HEK293T (cell line): Measurements from ENCODE around the gene PPP2CA.

Source experiments
- CTCF ChIA-PET: fragments of 350-600 bp; formaldehyde crosslinking; extraction: SDS; loops from one replicate; lab custom pipeline; 2021; ENCODE audit warnings: antibody characterized with exemption, inconsistent platforms; lab: Yijun Ruan, JAX
- POLR2A ChIA-PET: fragments of 350-600 bp; formaldehyde crosslinking; extraction: SDS; loops from one replicate; lab custom pipeline; 2020; ENCODE audit warnings: antibody characterized with exemption, inconsistent platforms; lab: Yijun Ruan, JAX
- DNase-seq: peaks from one replicate; pipeline ENCODE4 v3.0.0; 2012; ENCODE audit warnings: mixed read lengths; ENCODE audit errors: extremely low spot score
- ARNT ChIP-seq: fragments of 450-650 bp; IDR thresholded peaks from 2 replicates; pipeline ENCODE4 v1.6.1; 2017; ENCODE audit warnings: mild to moderate bottlenecking
- BHLHE40 ChIP-seq: fragments of 450-650 bp; IDR thresholded peaks from 2 replicates; pipeline ENCODE4 v1.6.1; 2016; ENCODE audit warnings: mild to moderate bottlenecking, moderate library complexity, borderline replicate concordance
- CTBP1 ChIP-seq: fragments of 450-650 bp; IDR thresholded peaks from 2 replicates; pipeline ENCODE4 v1.6.1; 2016; ENCODE audit warnings: borderline replicate concordance
- ELF4 ChIP-seq: fragments of 450-650 bp; IDR thresholded peaks from 2 replicates; pipeline ENCODE4 v1.6.1; 2017; ENCODE audit warnings: antibody characterized with exemption
- FOXA1 ChIP-seq: fragments of 450-650 bp; IDR thresholded peaks from 2 replicates; pipeline ENCODE4 v1.6.1; 2016; ENCODE audit warnings: mild to moderate bottlenecking
- FOXK2 ChIP-seq: fragments of 450-650 bp; IDR thresholded peaks from 2 replicates; pipeline ENCODE4 v1.6.1; 2016; ENCODE audit warnings: mild to moderate bottlenecking
- FOXM1 ChIP-seq: fragments of 450-650 bp; IDR thresholded peaks from 2 replicates; pipeline ENCODE4 v1.6.1; 2017; ENCODE audit warnings: mild to moderate bottlenecking, borderline replicate concordance
- HDGF ChIP-seq: fragments of 450-650 bp; IDR thresholded peaks from 2 replicates; pipeline ENCODE4 v1.6.1; 2017; ENCODE audit warnings: antibody characterized with exemption, borderline replicate concordance
- L3MBTL2 ChIP-seq: fragments of 450-650 bp; conservative IDR thresholded peaks from 2 replicates; pipeline ENCODE4 v1.6.1; 2016; ENCODE audit warnings: mild to moderate bottlenecking
- LEF1 ChIP-seq: fragments of 450-650 bp; IDR thresholded peaks from 2 replicates; pipeline ENCODE4 v1.6.1; 2017; ENCODE audit warnings: mild to moderate bottlenecking, borderline replicate concordance
- NFRKB ChIP-seq: fragments of 450-650 bp; IDR thresholded peaks from 2 replicates; pipeline ENCODE4 v1.6.1; 2016; ENCODE audit warnings: mild to moderate bottlenecking, moderate library complexity
- SP1 ChIP-seq: fragments of 450-650 bp; IDR thresholded peaks from 2 replicates; pipeline ENCODE4 v1.6.1; 2017
- SUZ12 ChIP-seq: fragments of 450-650 bp; IDR thresholded peaks from 2 replicates; pipeline ENCODE4 v1.6.1; 2016; ENCODE audit warnings: mild to moderate bottlenecking
- TARDBP ChIP-seq: fragments of 450-650 bp; IDR thresholded peaks from 2 replicates; pipeline ENCODE4 v1.6.1; 2016
- ZNF384 ChIP-seq: fragments of 450-650 bp; IDR thresholded peaks from 2 replicates; pipeline ENCODE4 v1.6.1; 2016
- TF ChIP-seq, protein P1 (sequence below): fragments of 450-650 bp; IDR thresholded peaks from 2 replicates; pipeline ENCODE4 v1.6.1; 2016

Gene PPP2CA

DNA sequence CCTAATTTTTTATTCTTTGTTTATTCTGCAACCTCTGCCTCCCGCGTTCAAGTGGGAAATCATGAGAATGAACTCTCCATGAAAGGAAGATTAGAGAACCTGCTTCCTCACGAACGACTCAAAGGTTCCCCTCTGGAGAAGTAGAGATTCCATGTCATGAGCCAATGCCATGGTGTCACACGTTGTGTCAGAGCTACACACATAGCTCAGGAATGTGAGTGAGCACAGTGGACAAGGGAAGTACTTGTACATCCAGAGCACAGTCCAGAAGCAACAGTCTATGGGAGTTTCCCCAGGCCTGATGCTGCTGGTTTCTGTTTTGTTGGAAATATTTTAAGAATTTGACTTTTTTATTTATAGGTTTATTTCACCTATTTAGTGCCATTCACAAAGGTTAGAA, 26.8 kb upstream of the PPP2CA start:
- DNase-seq, result no peak
- ChIA-PET POLR2A (interaction anchor here (0.9 to 1.3 kb wide), 2 partner anchors 26 to 27 kb away, joined by 3 to 4 read pairs; partner anchors contain the start of gene PPP2CA), CTCF (no interaction called here)
- TF ChIP-seq ZNF384 (no peak), FOXK2 (no peak), BHLHE40 (no peak), LEF1 (no peak), SUZ12 (no peak), NFRKB (no peak)

DNA sequence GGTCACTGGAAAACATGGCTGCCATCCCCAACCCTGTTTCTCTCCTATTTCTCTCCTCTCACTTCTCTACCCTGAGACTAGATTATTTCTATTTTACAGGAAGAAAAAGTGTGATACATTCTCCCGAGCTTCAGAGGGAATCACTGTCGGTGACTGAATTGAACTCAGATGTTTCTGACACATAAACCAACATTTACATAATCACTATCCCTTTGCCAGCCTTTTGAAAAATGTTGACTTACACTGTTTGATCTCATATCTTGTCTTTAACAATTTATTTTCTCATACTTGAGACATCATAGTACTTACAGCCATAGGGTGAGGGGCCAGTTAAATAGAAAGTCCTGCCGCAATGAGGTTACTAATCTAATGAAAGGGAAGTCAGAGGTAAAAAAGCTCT, 25.1 kb upstream of the PPP2CA start:
- ChIA-PET CTCF (no interaction called here), POLR2A (no interaction called here)
- no peak for TF ChIP-seq ELF4
- TF ChIP-seq L3MBTL2, result no peak
- no peak for TF ChIP-seq FOXM1
- TF ChIP-seq CTBP1, result no peak
- TF ChIP-seq BHLHE40, result no peak
- no peak for TF ChIP-seq TARDBP
- TF ChIP-seq ARNT, result no peak
- TF ChIP-seq HDGF, result no peak
- no peak for TF ChIP-seq FOXK2
- no peak for TF ChIP-seq ZNF384
- no peak for DNase-seq

- no peak for DNase-seq
- TF ChIP-seq TARDBP (no peak), ARNT (no peak), FOXA1 (no peak), ELF4 (no peak), NFRKB (no peak), L3MBTL2 (no peak), FOXM1 (no peak), LEF1 (no peak), FOXK2 (no peak), HDGF (no peak), CTBP1 (no peak)
- ChIA-PET CTCF (interaction anchor here (0.8 kb wide), 1 partner anchor 13 kb away, joined by 4 read pairs; no protein-coding TSS in a partner anchor), POLR2A (interaction anchor here (1.1 kb wide), 1 partner anchor 24 kb away, joined by 3 read pairs; the partner anchor contains the start of gene PPP2CA)
Observed at GRCh38 chr5:134249469-134250379, 23.9 kb upstream of the PPP2CA start.

GRCh38 chr5:134248256-134248655, 22.4 kb upstream of the PPP2CA start:
- ChIA-PET POLR2A (interaction anchor here (2.2 kb wide), 1 partner anchor 23 kb away, joined by 15 read pairs; the partner anchor contains the start of gene PPP2CA), CTCF (interaction anchor here (0.6 to 1.2 kb wide), 3 partner anchors 21 to 54 kb away, joined by 3 read pairs; no protein-coding TSS in a partner anchor)
- no peak for DNase-seq

DNA sequence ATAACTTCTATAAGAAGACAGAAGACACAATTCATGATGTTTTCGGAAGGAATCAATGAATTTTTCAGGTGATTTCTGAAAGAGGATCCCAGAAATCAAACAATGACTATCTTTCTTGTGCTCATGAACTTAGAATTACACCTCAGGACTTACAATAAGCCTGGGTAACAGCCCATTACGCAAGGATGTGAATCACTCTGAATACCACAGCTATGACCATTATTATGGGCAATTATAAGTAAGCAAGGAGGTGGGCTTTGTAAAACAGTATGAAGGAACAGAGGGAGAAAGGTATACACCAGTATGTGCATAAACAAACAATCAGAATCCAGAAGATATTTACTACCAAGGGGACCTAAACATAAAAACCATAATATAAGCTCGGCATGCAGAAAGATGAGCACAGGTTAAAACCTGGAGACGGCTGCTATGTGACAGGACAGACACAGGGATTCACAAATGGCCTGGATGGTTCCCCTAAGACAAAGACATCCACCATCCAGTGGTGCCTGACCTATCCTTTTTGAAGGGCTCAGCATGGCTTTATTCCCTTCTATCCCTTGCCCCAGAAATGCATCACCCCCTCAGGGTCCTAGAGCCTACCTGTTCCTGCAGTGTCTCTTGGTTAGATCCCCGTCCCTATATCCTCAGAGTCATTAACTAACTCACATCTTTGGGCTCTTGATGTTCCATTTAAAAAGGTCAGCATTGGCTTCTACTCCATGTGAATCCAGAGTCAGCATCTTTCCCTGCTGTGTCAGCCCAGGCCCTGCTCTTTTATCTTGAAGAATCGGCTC, 21.8 kb upstream of the PPP2CA start:
- DNase-seq, result no peak
- no peak for TF ChIP-seq NFRKB
- no peak for TF ChIP-seq HDGF
- TF ChIP-seq ZNF384, result no peak
- no peak for TF ChIP-seq LEF1
- TF ChIP-seq L3MBTL2, result no peak
- TF ChIP-seq, protein P1, sequence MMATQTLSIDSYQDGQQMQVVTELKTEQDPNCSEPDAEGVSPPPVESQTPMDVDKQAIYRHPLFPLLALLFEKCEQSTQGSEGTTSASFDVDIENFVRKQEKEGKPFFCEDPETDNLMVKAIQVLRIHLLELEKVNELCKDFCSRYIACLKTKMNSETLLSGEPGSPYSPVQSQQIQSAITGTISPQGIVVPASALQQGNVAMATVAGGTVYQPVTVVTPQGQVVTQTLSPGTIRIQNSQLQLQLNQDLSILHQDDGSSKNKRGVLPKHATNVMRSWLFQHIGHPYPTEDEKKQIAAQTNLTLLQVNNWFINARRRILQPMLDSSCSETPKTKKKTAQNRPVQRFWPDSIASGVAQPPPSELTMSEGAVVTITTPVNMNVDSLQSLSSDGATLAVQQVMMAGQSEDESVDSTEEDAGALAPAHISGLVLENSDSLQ, result no peak
- no peak for TF ChIP-seq SUZ12
- no peak for TF ChIP-seq FOXK2
- TF ChIP-seq FOXM1, result no peak
- no peak for TF ChIP-seq BHLHE40
- no peak for TF ChIP-seq ARNT
- no peak for TF ChIP-seq ELF4
- no peak for TF ChIP-seq TARDBP
- TF ChIP-seq FOXA1, result no peak
- no peak for TF ChIP-seq CTBP1
- TF ChIP-seq SP1, result no peak

More at GRCh38 chr5:134248256-134248655, 22.4 kb upstream of the PPP2CA start:
- TF ChIP-seq ELF4 (no peak), FOXM1 (no peak), ARNT (no peak), L3MBTL2 (no peak), LEF1 (no peak), HDGF (no peak), CTBP1 (no peak), FOXA1 (no peak), NFRKB (no peak), BHLHE40 (no peak), FOXK2 (no peak), SP1 (no peak), TARDBP (no peak), SUZ12 (no peak)

More for the DNA sequence above, 21.8 kb upstream of the PPP2CA start:
- ChIA-PET CTCF (interaction anchor here (1.0 to 1.2 kb wide), 2 partner anchors 22 to 55 kb away, joined by 3 read pairs; no protein-coding TSS in a partner anchor), POLR2A (interaction anchor here (2.2 kb wide), 1 partner anchor 22 kb away, joined by 15 read pairs; the partner anchor contains the start of gene PPP2CA)
